CD14-positive monocyte (primary cell): ENCODE data around the gene ADGRE3. TPM values are rescaled to one million over a fixed set of nuclear protein-coding genes. Genes with fewer than 3 reads are reported as not detected.

Experiments used
- DNase-seq, 3 donors: peaks; one replicate each; pipeline ENCODE4 v3.0.0-alpha.2; 2011 to 2022
- H2AFZ ChIP-seq: 2 replicates; pipeline ENCODE4 v1.6.0; 2012; ENCODE audit warnings: mild to moderate bottlenecking, low read depth, low read length, inconsistent platforms; ENCODE audit not compliant: insufficient read depth, poor library complexity, severe bottlenecking
- H3K27ac ChIP-seq, 2 donors: 1 replicate in 1 of 2; 2 replicates in 1 of 2; pipeline ENCODE4 v1.5.1; 2012 to 2013; ENCODE audit warnings: low read length in 2 of 2, control low read depth in 1 of 2, inconsistent platforms in 1 of 2, low read depth in 1 of 2, mild to moderate bottlenecking in 1 of 2
- H3K27me3 ChIP-seq, 2 donors: one replicate each; pipeline versions ENCODE4 v1.6.0 to v1.6.1; 2011 to 2013; ENCODE audit warnings: low read length in 2 of 2; ENCODE audit not compliant: control insufficient read depth in 2 of 2, insufficient read depth in 2 of 2
- H3K36me3 ChIP-seq, 2 donors: replicated peaks in 1 of 2; 1 replicate in 1 of 2; 2 replicates in 1 of 2; pipeline versions ENCODE4 v1.5.1 to v1.6.1; 2012 to 2013; ENCODE audit warnings: low read length in 2 of 2, control low read depth in 1 of 2, inconsistent platforms in 1 of 2, mild to moderate bottlenecking in 1 of 2; ENCODE audit not compliant: insufficient read depth in 2 of 2, control insufficient read depth in 1 of 2
- H3K4me1 ChIP-seq, 2 donors: 1 replicate in 1 of 2; 2 replicates in 1 of 2; pipeline versions ENCODE4 v1.5.1 to v1.6.1; 2012 to 2013; ENCODE audit warnings: low read length in 2 of 2, control low read depth in 1 of 2, inconsistent platforms in 1 of 2, mild to moderate bottlenecking in 1 of 2, moderate library complexity in 1 of 2; ENCODE audit not compliant: insufficient read depth in 2 of 2, control insufficient read depth in 1 of 2
- H3K4me2 ChIP-seq: replicated peaks from 2 replicates; pipeline ENCODE3; 2012; ENCODE audit warnings: low read length, moderate library complexity, mild to moderate bottlenecking; ENCODE audit not compliant: poor library complexity, severe bottlenecking; ENCODE audit errors: extremely low read depth
- H3K4me3 ChIP-seq, 3 experiments: fragments of 200-600 bp in 1 of 3; sonication (generic) in 1 of 3; replicated peaks in 1 of 3; 1 replicate in 2 of 3; 2 replicates in 1 of 3; pipeline ENCODE4 v1.5.1; 2011 to 2013; ENCODE audit warnings: low read length in 3 of 3, mild to moderate bottlenecking in 3 of 3, control low read depth in 2 of 3, low read depth in 2 of 3, inconsistent platforms in 1 of 3, moderate library complexity in 1 of 3
- H3K79me2 ChIP-seq: 2 replicates; pipeline ENCODE4 v1.6.0; 2012; ENCODE audit warnings: mild to moderate bottlenecking, control low read depth, inconsistent platforms, low read length, moderate library complexity; ENCODE audit not compliant: insufficient read depth
- H3K9ac ChIP-seq: 2 replicates; pipeline ENCODE4 v1.6.0; 2017; ENCODE audit warnings: low read length, mild to moderate bottlenecking; ENCODE audit not compliant: insufficient read depth, poor library complexity, severe bottlenecking
- H3K9me3 ChIP-seq, 2 donors: replicated peaks in 1 of 2; 1 replicate in 1 of 2; 2 replicates in 1 of 2; pipeline versions ENCODE4 v1.5.1 to v1.6.1; 2012 to 2013; ENCODE audit warnings: low read length in 2 of 2, control low read depth in 1 of 2; ENCODE audit not compliant: control insufficient read depth in 1 of 2, insufficient read depth in 1 of 2
- H4K20me1 ChIP-seq: 2 replicates; pipeline ENCODE4 v1.6.0; 2012; ENCODE audit warnings: mild to moderate bottlenecking, low read length, control low read depth, moderate library complexity; ENCODE audit not compliant: insufficient read depth
- H3K27ac Mint-ChIP-seq, 7 donors: one replicate each; pipeline ENCODE4 v1.8.0; 2020; ENCODE audit warnings: mild to moderate bottlenecking in 7 of 7, mixed read lengths in 7 of 7, moderate library complexity in 6 of 7, inconsistent platforms in 2 of 7
- H3K27me3 Mint-ChIP-seq, 3 donors: one replicate each; pipeline ENCODE4 v1.8.0; 2021 to 2022; ENCODE audit warnings: low read depth in 3 of 3, mild to moderate bottlenecking in 3 of 3, mixed read lengths in 3 of 3, moderate library complexity in 3 of 3, inconsistent platforms in 1 of 3
- H3K36me3 Mint-ChIP-seq, 2 donors: one replicate each; pipeline ENCODE4 v1.8.0; 2020; ENCODE audit warnings: mixed read lengths in 2 of 2, inconsistent platforms in 1 of 2, mild to moderate bottlenecking in 1 of 2
- H3K4me1 Mint-ChIP-seq: one replicate; pipeline ENCODE4 v1.8.0; 2020; ENCODE audit warnings: mild to moderate bottlenecking, mixed read lengths
- H3K4me3 Mint-ChIP-seq, 2 donors: one replicate each; pipeline ENCODE4 v1.8.0; 2020; ENCODE audit warnings: mild to moderate bottlenecking in 2 of 2, mixed read lengths in 2 of 2, moderate library complexity in 1 of 2
- H3K9me3 Mint-ChIP-seq, 7 donors: one replicate each; pipeline ENCODE4 v1.8.0; 2020 to 2022; ENCODE audit warnings: mixed read lengths in 7 of 7, mild to moderate bottlenecking in 6 of 7, moderate library complexity in 6 of 7, inconsistent platforms in 2 of 7
- WGBS: methylation state at CpG from one replicate; pipeline ENCODE4 v1.1.5; 2013; ENCODE audit warnings: missing lambda C conversion rate; ENCODE audit not compliant: insufficient coverage; 5-methylcytosine and 5-hydroxymethylcytosine counted together
- intact Hi-C, 2 donors: fragments of 100-400 bp; cut with micrococcal nuclease; formaldehyde crosslinking; loops; one replicate each; pipeline versions ENCODE4 v1.15.0 to v1.15.1; 2023
- polyA plus RNA-seq, 3 donors: library from polyadenylated mRNA; depleted of rRNA in 1 of 3; unstranded in 2 of 3; stranded (reverse) in 1 of 3; fragments of 300-500 nt in 2 of 3; fragments of >200 nt in 1 of 3; fragmentation: Illumina TruSeq in 2 of 3; gene quantifications; 1 replicate in 2 of 3; 2 replicates in 1 of 3; pipeline ENCODE4 v1.2.3, GENCODE V29; 2012 to 2021
- TF ChIP-seq, protein P1 (sequence below): fragments of 200-600 bp; IDR thresholded peaks from one replicate; pipeline ENCODE4 v1.8.0; 2022; ENCODE audit warnings: antibody characterized with exemption, mild to moderate bottlenecking

ADGRE3 gene
- polyA plus RNA-seq, 3 donors = 27.3 to 92.0 (median 28.3) TPM

DNA sequence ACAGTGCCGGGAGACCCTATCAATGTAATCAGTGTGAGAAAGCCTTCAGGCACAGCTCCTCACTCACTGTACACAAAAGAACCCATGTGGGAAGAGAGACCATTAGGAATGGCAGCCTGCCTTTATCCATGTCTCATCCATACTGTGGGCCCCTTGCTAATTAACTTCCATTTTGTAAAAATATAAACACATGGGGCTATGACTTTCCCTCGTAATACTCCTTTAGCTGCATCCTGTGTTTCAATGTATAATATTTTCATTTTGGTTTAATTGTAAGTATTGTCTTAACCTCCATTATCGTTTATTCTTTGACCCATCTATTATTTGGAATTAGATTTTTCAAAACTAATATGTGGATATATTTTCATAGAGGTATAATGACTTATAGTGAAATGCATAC is 44.5 kb upstream of the ADGRE3 start:
- Histone ChIP-seq H3K36me3 (peaks cover 50 to 92% of the 10 kb centered on the region in 2 donors), H4K20me1 (no peaks in the 10 kb centered on the region), H3K27me3 (no peaks in the 10 kb centered on the region), H3K4me2 (no peak overlapping the region), H3K9me3 (peaks cover 69 to 95% of the 10 kb centered on the region in 2 donors), H3K4me1 (no peaks in the 10 kb centered on the region), H3K4me3 (peak overlapping the region in 1 of 3 experiments; percentile 44), H3K27ac (no peak overlapping the region), H3K9ac (no peak overlapping the region), H2AFZ (no peak overlapping the region), H3K79me2 (no peaks in the 10 kb centered on the region)
- TF ChIP-seq, protein P1, sequence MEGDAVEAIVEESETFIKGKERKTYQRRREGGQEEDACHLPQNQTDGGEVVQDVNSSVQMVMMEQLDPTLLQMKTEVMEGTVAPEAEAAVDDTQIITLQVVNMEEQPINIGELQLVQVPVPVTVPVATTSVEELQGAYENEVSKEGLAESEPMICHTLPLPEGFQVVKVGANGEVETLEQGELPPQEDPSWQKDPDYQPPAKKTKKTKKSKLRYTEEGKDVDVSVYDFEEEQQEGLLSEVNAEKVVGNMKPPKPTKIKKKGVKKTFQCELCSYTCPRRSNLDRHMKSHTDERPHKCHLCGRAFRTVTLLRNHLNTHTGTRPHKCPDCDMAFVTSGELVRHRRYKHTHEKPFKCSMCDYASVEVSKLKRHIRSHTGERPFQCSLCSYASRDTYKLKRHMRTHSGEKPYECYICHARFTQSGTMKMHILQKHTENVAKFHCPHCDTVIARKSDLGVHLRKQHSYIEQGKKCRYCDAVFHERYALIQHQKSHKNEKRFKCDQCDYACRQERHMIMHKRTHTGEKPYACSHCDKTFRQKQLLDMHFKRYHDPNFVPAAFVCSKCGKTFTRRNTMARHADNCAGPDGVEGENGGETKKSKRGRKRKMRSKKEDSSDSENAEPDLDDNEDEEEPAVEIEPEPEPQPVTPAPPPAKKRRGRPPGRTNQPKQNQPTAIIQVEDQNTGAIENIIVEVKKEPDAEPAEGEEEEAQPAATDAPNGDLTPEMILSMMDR = no peak
- H3K27ac Mint-ChIP-seq = no peak overlapping the region
- no peaks in the 10 kb centered on the region for H3K4me1 Mint-ChIP-seq
- intact Hi-C loops = no loop called here
- DNase-seq = no peak
- H3K9me3 Mint-ChIP-seq = peaks cover 68 to 97% (median 93%) of the 10 kb centered on the region in 7 donors
- 100% methylated on average over 1 of the region's 3 CpGs for WGBS
- H3K4me3 Mint-ChIP-seq = no peak overlapping the region
- peaks cover 74 to 75% of the 10 kb centered on the region in 2 donors for H3K36me3 Mint-ChIP-seq
- peaks cover 0 to 2% (median 0%) of the 10 kb centered on the region in 3 donors for H3K27me3 Mint-ChIP-seq

GRCh38 chr19:14718522-14719116 is 44.0 kb upstream of the ADGRE3 start:
- H3K27ac Mint-ChIP-seq = peak overlapping the region in 1 of 7 donors; percentile 1
- peak overlapping the region in 1 of 3 experiments; percentile 44 for H3K4me3 ChIP-seq
- TF ChIP-seq, protein P1 = no peak
- no peaks in the 10 kb centered on the region for H3K27me3 ChIP-seq
- H3K27me3 Mint-ChIP-seq = peaks cover 0 to 2% (median 0%) of the 10 kb centered on the region in 3 donors
- H3K9ac ChIP-seq = no peak overlapping the region
- peaks cover 55 to 92% of the 10 kb centered on the region in 2 donors for H3K36me3 ChIP-seq
- no peak for DNase-seq
- H3K4me3 Mint-ChIP-seq = no peak overlapping the region
- no peak overlapping the region for H3K4me2 ChIP-seq
- H4K20me1 ChIP-seq = no peaks in the 10 kb centered on the region
- H3K4me1 Mint-ChIP-seq = no peaks in the 10 kb centered on the region
- peaks cover 77 to 78% of the 10 kb centered on the region in 2 donors for H3K36me3 Mint-ChIP-seq
- no peaks in the 10 kb centered on the region for H3K79me2 ChIP-seq
- H3K4me1 ChIP-seq = no peaks in the 10 kb centered on the region
- H3K9me3 ChIP-seq = peaks cover 65 to 90% of the 10 kb centered on the region in 2 donors
- H2AFZ ChIP-seq = no peak overlapping the region
- intact Hi-C loops = no loop called here
- peaks cover 69 to 95% (median 91%) of the 10 kb centered on the region in 7 donors for H3K9me3 Mint-ChIP-seq
- 95% methylated on average over 15 of the region's 18 CpGs for whole genome bisulfite sequencing
- H3K27ac ChIP-seq = no peak overlapping the region
